Stomach smooth muscle (tissue), 2 donors: ENCODE data around the gene ERBIN.

ENCODE experiments used
- H3K27ac ChIP-seq: one replicate; pipeline ENCODE4 v1.7.0; 2013; ENCODE audit warnings: mild to moderate bottlenecking, low read length, inconsistent platforms
- H3K27me3 ChIP-seq, 2 donors: one replicate each; pipeline ENCODE4 v1.7.0; 2013; ENCODE audit warnings: low read length in 2 of 2; ENCODE audit not compliant: insufficient read depth in 2 of 2, control insufficient read depth in 1 of 2
- H3K36me3 ChIP-seq, 2 donors: one replicate each; pipeline ENCODE4 v1.7.0; 2013; ENCODE audit warnings: low read length in 2 of 2; ENCODE audit not compliant: control insufficient read depth in 2 of 2, insufficient read depth in 2 of 2
- H3K4me1 ChIP-seq: one replicate; pipeline ENCODE4 v1.7.0; 2013; ENCODE audit warnings: low read length; ENCODE audit not compliant: control insufficient read depth, insufficient read depth
- H3K4me3 ChIP-seq, 2 donors: one replicate each; pipeline ENCODE4 v1.7.0; 2013; ENCODE audit warnings: low read length in 2 of 2
- H3K9ac ChIP-seq, 2 donors: one replicate each; pipeline ENCODE4 v1.7.0; 2013; ENCODE audit warnings: low read length in 2 of 2, mild to moderate bottlenecking in 1 of 2
- H3K9me3 ChIP-seq, 2 donors: one replicate each; pipeline ENCODE4 v1.7.0; 2013; ENCODE audit warnings: low read length in 2 of 2; ENCODE audit not compliant: control insufficient read depth in 2 of 2
- donor health status: healthy.
- donor health status: Pancreatic carcinoma.

ERBIN gene

DNA sequence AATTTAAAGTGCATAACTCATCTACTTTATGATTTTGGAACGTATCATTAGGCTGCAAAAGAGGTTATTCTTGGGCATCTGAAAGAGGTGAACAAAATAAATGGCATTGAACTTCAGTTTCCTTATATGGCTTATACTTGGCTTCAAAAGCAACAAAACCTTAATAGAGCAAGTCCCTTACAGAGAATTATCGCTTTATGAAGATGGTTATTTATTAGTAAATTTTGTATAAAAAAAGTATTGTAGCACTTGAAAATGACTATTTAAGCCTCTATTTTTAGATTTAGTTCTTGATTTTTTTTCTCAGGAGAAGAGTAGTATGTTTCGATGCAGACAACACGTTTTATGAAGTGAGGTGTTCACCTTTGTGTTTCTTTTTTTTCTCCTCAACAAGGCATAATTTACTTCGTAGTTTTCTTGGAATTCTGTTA lies 2.0 kb downstream of the ERBIN start:
- Histone ChIP-seq H3K9me3 (no peaks in the 10 kb centered on the region), H3K36me3 (no peaks in the 10 kb centered on the region), H3K27me3 (no peaks in the 10 kb centered on the region), H3K4me3 (peak overlapping the region; percentile 85 to 97), H3K27ac (no peak overlapping the region), H3K9ac (peak overlapping the region in 1 of 2 donors; percentile 77), H3K4me1 (no peaks in the 10 kb centered on the region)

DNA sequence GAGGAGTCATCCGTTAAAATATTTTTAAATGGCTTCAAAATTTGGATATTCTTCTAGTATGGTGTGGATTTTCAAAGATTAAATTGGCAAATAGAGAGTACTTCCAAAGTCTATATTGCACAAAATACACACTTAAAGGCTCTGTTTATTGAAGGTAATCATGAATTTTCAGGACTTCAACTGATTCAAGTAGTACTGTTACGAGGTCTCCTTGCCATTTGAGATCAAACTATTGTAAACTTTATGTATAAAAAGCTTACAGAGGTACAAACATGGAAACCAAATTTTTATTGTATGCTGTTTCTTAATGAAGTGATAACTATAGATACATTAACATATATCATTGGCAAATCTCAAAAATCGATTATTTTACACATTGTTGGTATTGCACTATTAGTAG lies 2.5 kb downstream of the ERBIN start:
- Histone ChIP-seq H3K9me3 (no peaks in the 10 kb centered on the region), H3K9ac (no peak overlapping the region), H3K27ac (no peak overlapping the region), H3K36me3 (no peaks in the 10 kb centered on the region), H3K4me3 (peak overlapping the region; percentile 85 to 97), H3K4me1 (no peaks in the 10 kb centered on the region), H3K27me3 (no peaks in the 10 kb centered on the region)

DNA sequence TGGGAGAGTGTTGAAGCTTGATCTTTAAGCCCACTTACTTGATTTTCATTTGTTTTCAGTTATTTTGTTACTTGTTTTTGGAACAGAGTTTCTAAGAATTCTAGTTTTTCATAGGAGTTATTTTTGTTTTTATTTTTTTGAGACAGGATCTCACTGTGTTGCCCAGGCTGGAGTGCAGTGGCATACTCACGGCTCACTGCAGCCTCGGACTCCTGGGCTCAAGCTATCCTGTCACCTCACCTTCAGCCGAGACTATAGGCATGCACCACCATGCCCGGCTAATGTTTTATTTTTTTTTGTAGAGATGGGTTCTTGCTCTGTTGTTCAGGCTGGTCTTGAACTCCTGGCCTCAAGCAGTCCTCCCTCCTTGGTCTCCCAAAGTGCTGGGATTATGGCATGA lies 6.3 kb downstream of the ERBIN start:
- Histone ChIP-seq H3K36me3 (no peaks in the 10 kb centered on the region), H3K9me3 (no peaks in the 10 kb centered on the region), H3K27ac (no peak overlapping the region), H3K9ac (no peak overlapping the region), H3K4me1 (no peaks in the 10 kb centered on the region), H3K4me3 (no peak overlapping the region), H3K27me3 (no peaks in the 10 kb centered on the region)

DNA sequence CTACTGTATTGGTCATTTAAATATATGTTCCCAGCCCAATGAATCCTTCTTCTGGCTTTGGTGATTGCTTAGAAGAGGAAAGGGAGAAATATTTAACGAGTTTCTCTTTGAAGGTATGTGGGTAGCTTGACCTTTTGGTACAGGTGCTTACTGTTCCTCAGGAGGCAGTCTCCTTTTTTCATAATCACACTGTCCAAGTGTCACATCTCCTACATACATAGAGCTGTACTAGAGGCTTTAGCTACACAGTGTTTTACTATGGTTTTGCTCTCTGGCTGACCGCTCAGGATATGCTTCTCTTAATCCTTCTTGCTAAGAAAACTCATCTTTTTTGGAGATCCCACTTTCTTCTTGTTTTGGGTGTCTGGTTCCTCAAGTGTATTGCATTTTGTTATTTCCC lies 6.9 kb downstream of the ERBIN start:
- Histone ChIP-seq H3K27ac (no peak overlapping the region), H3K27me3 (no peaks in the 10 kb centered on the region), H3K36me3 (no peaks in the 10 kb centered on the region), H3K9ac (no peak overlapping the region), H3K9me3 (no peaks in the 10 kb centered on the region), H3K4me1 (no peaks in the 10 kb centered on the region), H3K4me3 (no peak overlapping the region)

DNA sequence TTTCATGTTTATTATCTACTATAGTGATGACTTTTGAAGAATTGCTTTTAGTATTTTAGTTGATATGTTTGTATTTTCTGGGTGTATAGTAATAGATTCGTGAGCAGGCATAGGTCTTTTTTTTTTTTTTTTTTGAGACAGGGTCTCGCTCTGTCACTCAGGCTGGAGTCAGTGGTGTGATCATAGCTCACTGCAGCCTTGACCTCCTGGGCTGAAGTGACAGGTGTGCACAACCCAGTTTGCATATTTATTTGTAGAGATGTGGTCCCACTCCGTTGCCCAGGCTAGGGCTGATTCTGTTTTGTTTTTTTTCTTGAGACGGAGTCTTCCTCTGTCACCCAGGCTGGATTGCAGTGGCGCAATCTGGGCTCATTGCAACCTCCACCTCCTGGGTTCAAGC lies 11.9 kb downstream of the ERBIN start:
- no peak overlapping the region for H3K4me3 ChIP-seq
- H3K4me1 ChIP-seq, result no peaks in the 10 kb centered on the region
- H3K27me3 ChIP-seq, result no peaks in the 10 kb centered on the region
- H3K9ac ChIP-seq, result no peak overlapping the region
- H3K36me3 ChIP-seq, result no peaks in the 10 kb centered on the region
- H3K27ac ChIP-seq, result no peak overlapping the region
- no peaks in the 10 kb centered on the region for H3K9me3 ChIP-seq

DNA sequence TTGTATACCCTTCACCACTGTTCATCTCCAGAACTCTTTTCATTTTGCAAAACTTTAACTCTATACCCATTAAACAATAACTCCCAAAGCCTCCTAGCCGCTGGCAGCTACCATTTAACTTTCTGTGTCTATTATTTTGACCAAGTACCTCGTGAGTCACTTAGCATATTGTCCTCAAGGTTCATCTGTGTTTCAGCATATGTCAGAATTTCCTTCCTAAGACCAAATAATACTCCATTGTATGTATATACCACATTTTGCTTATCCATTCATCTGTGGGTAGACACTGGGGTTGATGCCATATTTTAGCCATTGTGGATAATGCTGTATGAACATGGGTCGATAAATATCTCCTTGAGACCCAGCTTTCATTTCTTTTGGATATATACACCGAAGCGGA lies 17.4 kb downstream of the ERBIN start:
- no peak overlapping the region for H3K9ac ChIP-seq
- H3K36me3 ChIP-seq, result no peaks in the 10 kb centered on the region
- no peak overlapping the region for H3K4me3 ChIP-seq
- no peaks in the 10 kb centered on the region for H3K9me3 ChIP-seq
- H3K4me1 ChIP-seq, result no peaks in the 10 kb centered on the region
- no peak overlapping the region for H3K27ac ChIP-seq
- H3K27me3 ChIP-seq, result no peaks in the 10 kb centered on the region

DNA sequence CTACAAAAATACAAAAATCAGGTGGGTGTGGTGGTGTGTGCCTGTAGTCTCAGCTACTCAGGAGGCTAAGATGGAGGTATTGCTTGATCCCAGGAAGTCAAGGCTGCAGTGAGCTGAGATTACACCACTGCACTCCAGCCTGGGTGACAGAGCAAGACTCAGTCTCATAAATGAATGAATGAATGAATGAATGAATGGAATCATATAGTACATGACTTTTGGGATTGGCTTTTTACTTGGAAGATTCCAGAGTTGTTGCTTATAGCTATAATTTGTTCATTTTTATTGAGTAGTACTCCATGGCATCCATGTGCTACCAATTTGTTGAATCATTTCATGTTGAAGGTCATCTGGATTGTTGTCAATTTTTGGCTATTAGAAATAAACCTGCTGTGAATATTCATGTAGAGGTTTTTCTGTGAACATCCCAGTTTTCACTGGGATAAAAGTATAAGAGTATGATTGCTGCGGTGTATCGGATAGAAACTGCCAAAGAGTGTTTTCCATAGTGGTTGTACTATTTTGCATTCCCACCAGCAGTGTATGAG lies 19.9 kb downstream of the ERBIN start:
- Histone ChIP-seq H3K27me3 (no peaks in the 10 kb centered on the region), H3K36me3 (no peaks in the 10 kb centered on the region), H3K9me3 (no peaks in the 10 kb centered on the region), H3K27ac (no peak overlapping the region), H3K9ac (no peak overlapping the region), H3K4me1 (no peaks in the 10 kb centered on the region), H3K4me3 (no peak overlapping the region)

DNA sequence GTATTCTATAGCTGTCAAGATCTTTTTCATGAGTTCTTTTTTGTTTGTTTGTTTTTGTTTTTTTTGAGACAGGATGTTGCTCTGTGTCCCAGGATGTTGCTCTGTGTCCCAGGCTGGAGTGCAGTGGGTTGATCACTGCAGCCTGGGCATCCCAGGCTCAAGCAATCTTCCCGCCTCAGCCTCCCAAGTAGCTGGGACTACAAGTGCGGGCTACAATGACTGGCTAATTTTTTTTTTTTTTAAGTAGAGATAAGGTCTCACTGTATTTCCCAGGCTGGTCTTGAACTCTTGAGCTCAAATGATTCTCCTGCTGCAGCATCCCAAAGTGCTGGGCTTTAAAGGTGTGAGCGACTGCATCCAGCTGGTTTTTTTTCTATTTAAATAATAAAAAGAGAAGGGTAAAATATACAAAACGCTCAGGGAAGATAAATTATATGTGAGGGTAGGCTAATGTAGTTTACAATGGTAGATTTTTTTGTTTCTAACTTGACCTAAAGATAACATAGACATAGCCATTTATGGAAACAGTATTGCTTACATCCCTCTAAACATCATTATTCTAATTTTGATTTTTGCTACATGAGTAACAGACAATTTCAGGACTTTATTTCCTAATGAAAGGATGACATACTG lies 21.9 kb downstream of the ERBIN start:
- H3K27ac ChIP-seq, result no peak overlapping the region
- H3K36me3 ChIP-seq, result no peaks in the 10 kb centered on the region
- H3K9ac ChIP-seq, result no peak overlapping the region
- H3K4me1 ChIP-seq, result no peaks in the 10 kb centered on the region
- no peaks in the 10 kb centered on the region for H3K9me3 ChIP-seq
- no peak overlapping the region for H3K4me3 ChIP-seq
- no peaks in the 10 kb centered on the region for H3K27me3 ChIP-seq

DNA sequence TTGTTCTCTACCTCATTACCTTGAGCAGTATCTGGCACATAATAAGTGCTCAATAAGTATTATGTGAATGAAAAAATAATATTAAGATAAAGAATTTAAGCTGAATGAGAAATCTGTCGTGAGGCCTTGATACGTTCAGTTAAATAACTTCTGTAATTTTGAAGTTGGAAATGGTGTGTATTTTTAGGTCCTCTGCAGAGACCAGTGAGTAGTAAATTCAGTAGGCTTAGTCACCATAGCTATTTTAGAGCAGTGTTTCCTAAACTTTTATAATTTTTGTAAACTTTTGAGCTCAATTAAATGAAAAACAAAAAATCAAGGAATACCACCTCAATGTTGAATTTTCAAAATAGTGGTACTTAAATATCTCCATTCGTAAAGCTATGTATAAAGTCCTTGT lies 25.0 kb downstream of the ERBIN start:
- H3K27ac ChIP-seq, result no peak overlapping the region
- no peak overlapping the region for H3K9ac ChIP-seq
- H3K36me3 ChIP-seq, result no peaks in the 10 kb centered on the region
- no peaks in the 10 kb centered on the region for H3K4me1 ChIP-seq
- no peak overlapping the region for H3K4me3 ChIP-seq
- no peaks in the 10 kb centered on the region for H3K27me3 ChIP-seq
- H3K9me3 ChIP-seq, result no peaks in the 10 kb centered on the region

DNA sequence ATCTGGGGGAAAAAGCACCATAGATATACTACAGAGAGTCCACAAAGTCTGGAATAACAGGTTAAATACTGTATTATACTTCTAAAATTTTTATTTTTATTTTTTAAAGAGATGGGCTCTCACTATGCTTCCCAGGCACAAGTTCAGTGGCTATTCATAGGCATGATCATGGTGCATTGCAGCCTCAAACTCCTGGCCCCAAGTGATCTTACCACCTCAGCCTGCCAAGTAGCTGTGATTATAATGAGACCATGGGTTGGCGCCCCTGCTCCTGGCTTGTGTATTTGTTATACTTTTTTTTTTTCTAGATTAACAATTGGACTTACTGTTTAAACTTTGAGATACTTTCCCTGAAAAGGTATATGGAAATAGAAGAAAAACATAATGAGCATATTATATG lies 25.9 kb downstream of the ERBIN start:
- H3K27me3 ChIP-seq, result no peaks in the 10 kb centered on the region
- H3K9me3 ChIP-seq, result no peaks in the 10 kb centered on the region
- H3K36me3 ChIP-seq, result no peaks in the 10 kb centered on the region
- H3K9ac ChIP-seq, result no peak overlapping the region
- no peak overlapping the region for H3K4me3 ChIP-seq
- no peak overlapping the region for H3K27ac ChIP-seq
- H3K4me1 ChIP-seq, result no peaks in the 10 kb centered on the region

DNA sequence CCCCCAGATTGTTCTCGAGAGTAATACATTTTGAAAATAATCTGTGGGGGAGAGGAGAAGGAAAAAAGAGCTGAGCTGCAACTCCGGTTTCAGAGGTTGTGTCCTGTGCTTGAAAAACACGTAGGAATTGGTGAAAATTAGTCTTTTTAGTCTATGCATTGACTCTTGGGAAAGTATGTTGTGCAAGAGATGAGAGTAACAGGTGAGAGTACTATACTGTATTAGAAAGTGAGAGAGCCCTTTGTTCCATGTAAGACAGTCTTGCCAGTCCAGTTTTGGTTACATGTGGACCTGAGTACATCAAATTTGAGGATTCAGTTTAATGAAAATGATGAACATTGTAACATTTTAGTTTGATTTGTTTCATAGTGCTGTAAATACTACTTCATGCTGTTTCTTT lies 27.8 kb downstream of the ERBIN start:
- Histone ChIP-seq H3K27ac (no peak overlapping the region), H3K9ac (no peak overlapping the region)

More for the DNA sequence above, 27.8 kb downstream of the ERBIN start:
- Histone ChIP-seq H3K9me3 (no peaks in the 10 kb centered on the region), H3K36me3 (no peaks in the 10 kb centered on the region), H3K4me1 (no peaks in the 10 kb centered on the region), H3K4me3 (no peak overlapping the region), H3K27me3 (no peaks in the 10 kb centered on the region)
